ENCODE data around the gene AIG1.
A peak's percentile ranks its signal among the peaks of the same experiment; 100 is the strongest.
"Not testable (repeated sequence)": the region's sequence is repeated elsewhere in the genome, so short reads cannot be mapped to it uniquely, and the experiment has no call there.

Gene AIG1

DNA sequence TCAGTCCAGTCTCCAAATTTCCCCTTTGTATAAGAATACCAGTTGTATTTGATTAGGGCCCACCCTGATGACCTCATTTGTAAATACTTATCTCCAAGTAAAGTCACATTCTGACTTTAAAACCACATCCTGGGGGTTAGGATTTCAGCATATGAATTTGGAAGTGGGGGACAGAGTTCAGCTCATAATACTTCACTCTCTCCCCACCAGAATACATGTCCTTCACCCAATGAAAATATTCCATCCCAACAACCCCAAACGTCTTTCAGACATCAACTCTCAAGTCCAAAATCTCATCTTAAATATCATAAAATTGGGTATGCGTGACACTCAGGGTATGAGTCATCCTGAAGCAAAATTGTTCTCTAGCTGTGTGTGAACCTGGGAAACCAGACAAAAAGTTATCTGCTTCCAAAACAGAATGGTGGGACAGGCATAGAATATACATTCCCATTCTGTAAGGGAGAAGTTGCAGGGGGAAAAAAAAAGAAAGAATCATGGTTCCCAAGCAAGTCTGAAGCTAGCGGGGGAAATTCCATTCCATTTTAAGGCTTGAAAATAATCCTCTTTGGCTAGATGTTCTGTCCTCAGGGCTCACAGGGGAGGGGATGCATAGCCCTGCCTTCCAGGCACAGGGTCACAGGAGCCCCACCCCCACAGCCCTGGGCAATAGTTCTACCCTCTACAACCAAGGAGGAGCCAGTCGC is 275.9 kb downstream of the AIG1 start:
- H3K27me3 ChIP-seq (replicated peaks; ENCODE audit: control insufficient read depth, insufficient read depth, low read length): no peaks in the 10 kb centered on the region
- H3K4me3 ChIP-seq (replicated peaks; ENCODE audit: low read depth, low read length): no peak overlapping the region
- TF ChIP-seq, protein P1, sequence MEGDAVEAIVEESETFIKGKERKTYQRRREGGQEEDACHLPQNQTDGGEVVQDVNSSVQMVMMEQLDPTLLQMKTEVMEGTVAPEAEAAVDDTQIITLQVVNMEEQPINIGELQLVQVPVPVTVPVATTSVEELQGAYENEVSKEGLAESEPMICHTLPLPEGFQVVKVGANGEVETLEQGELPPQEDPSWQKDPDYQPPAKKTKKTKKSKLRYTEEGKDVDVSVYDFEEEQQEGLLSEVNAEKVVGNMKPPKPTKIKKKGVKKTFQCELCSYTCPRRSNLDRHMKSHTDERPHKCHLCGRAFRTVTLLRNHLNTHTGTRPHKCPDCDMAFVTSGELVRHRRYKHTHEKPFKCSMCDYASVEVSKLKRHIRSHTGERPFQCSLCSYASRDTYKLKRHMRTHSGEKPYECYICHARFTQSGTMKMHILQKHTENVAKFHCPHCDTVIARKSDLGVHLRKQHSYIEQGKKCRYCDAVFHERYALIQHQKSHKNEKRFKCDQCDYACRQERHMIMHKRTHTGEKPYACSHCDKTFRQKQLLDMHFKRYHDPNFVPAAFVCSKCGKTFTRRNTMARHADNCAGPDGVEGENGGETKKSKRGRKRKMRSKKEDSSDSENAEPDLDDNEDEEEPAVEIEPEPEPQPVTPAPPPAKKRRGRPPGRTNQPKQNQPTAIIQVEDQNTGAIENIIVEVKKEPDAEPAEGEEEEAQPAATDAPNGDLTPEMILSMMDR (IDR thresholded peaks at IDR 0.05; ENCODE audit: insufficient read depth, low read length, poor library complexity, severe bottlenecking): no peak
- H3K36me3 ChIP-seq (ENCODE audit: control insufficient read depth, insufficient read depth, low read length): no peaks in the 10 kb centered on the region
- DNase-seq (ENCODE audit: extremely low read depth, insufficient read length): no peak

GRCh38 chr6:143337201-143337949 is 276.7 kb downstream of the AIG1 start:
- DNase-seq (ENCODE audit: extremely low read depth, insufficient read length): peak; percentile 28

GRCh38 chr6:143339223-143339622 is 278.5 kb downstream of the AIG1 start:
- Histone ChIP-seq H3K4me3 (replicated peaks; ENCODE audit: low read depth, low read length) (no peak overlapping the region), H3K36me3 (ENCODE audit: control insufficient read depth, insufficient read depth, low read length) (no peaks in the 10 kb centered on the region), H3K27me3 (replicated peaks; ENCODE audit: control insufficient read depth, insufficient read depth, low read length) (no peaks in the 10 kb centered on the region)
- TF ChIP-seq, protein P1 (IDR thresholded peaks at IDR 0.05; ENCODE audit: insufficient read depth, low read length, poor library complexity, severe bottlenecking): no peak
- no peak for DNase-seq (ENCODE audit: extremely low read depth, insufficient read length)

More at GRCh38 chr6:143337201-143337949, 276.7 kb downstream of the AIG1 start:
- Histone ChIP-seq H3K27me3 (replicated peaks; ENCODE audit: control insufficient read depth, insufficient read depth, low read length) (no peaks in the 10 kb centered on the region), H3K36me3 (ENCODE audit: control insufficient read depth, insufficient read depth, low read length) (no peaks in the 10 kb centered on the region), H3K4me3 (replicated peaks; ENCODE audit: low read depth, low read length) (no peak overlapping the region)
- TF ChIP-seq, protein P1 (IDR thresholded peaks at IDR 0.05; ENCODE audit: insufficient read depth, low read length, poor library complexity, severe bottlenecking): peak; percentile 82

DNA sequence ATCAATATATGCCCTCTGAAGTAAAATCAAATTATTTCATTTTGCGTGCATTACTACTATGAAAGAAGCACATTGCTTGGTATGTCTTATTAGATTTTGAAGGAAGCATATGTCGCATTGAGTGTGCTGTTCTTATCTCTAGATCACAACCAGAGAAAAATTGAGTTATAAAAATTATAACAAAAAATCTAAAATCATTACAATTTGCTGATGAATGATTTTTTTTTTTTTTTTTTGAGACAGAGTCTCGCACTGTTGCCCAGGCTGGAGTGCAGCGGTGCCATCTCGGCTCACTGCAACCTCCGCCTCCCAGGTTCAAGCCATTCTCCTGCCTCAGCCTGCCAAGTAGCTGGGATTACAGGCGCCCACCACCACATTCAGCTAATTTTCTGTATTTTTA is 284.8 kb downstream of the AIG1 start:
- not testable (repeated sequence) for H3K4me3 ChIP-seq (replicated peaks; ENCODE audit: low read depth, low read length); H3K27me3 ChIP-seq (replicated peaks; ENCODE audit: control insufficient read depth, insufficient read depth, low read length); H3K36me3 ChIP-seq (ENCODE audit: control insufficient read depth, insufficient read depth, low read length); DNase-seq (ENCODE audit: extremely low read depth, insufficient read length)

- no peak overlapping the region for H3K4me3 ChIP-seq (replicated peaks; ENCODE audit: low read depth, low read length)
- H3K27me3 ChIP-seq (replicated peaks; ENCODE audit: control insufficient read depth, insufficient read depth, low read length): no peaks in the 10 kb centered on the region
- H3K36me3 ChIP-seq (ENCODE audit: control insufficient read depth, insufficient read depth, low read length): no peaks in the 10 kb centered on the region
- no peak for DNase-seq (ENCODE audit: extremely low read depth, insufficient read length)
- TF ChIP-seq, protein P1 (IDR thresholded peaks at IDR 0.05; ENCODE audit: insufficient read depth, low read length, poor library complexity, severe bottlenecking): no peak
Observed at GRCh38 chr6:143346004-143346403, 285.3 kb downstream of the AIG1 start.

DNA sequence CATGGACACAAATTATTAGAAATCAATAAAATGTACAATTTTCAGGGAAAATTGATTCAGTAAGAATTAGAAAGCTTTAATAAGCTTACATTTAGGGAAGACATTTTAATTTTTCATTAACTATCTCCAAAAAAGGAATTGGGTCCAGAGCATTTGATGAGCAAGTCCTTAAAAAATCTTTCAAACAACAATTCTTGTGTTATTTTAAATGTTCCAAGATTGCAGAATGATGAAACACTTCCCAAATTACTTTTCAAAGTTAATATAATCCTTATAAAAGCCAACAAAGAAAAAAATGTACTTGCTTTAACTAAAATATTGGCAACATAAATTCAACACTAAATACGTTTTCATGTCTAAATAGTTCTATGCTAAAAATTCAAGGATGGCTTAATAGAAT is 287.8 kb downstream of the AIG1 start:
- Histone ChIP-seq H3K36me3 (ENCODE audit: control insufficient read depth, insufficient read depth, low read length) (no peaks in the 10 kb centered on the region), H3K27me3 (replicated peaks; ENCODE audit: control insufficient read depth, insufficient read depth, low read length) (no peaks in the 10 kb centered on the region), H3K4me3 (replicated peaks; ENCODE audit: low read depth, low read length) (no peak overlapping the region)
- DNase-seq (ENCODE audit: extremely low read depth, insufficient read length): no peak
- TF ChIP-seq, protein P1 (IDR thresholded peaks at IDR 0.05; ENCODE audit: insufficient read depth, low read length, poor library complexity, severe bottlenecking): no peak
